Panc1 (cell line): Measurements from ENCODE around the gene UBTD1. TPM values are rescaled to one million over a fixed set of nuclear protein-coding genes. Genes with fewer than 3 reads are reported as not detected.
"Not testable (repeated sequence)": the region's sequence is repeated elsewhere in the genome, so short reads cannot be mapped to it uniquely, and the experiment has no call there.

ENCODE experiments used
- ATAC-seq: fragments of 200-7000 bp; cut with Tn5 transposase; 2 replicates; pipeline ENCODE4 v1.9.1; 2020; ENCODE audit warnings: mild to moderate bottlenecking, moderate library complexity
- BruUV-seq: library from RNA; stranded (reverse); fragments of 400-500 nt; replicated peaks from 2 replicates; lab custom pipeline; 2021; lab: Mats Ljungman, UMichigan
- CTCF ChIA-PET: fragments of 300-600 bp; sonication (Branson Sonifier 250); formaldehyde crosslinking; loops from one replicate; lab custom pipeline; 2022; ENCODE audit warnings: antibody characterized with exemption; lab: Charles Lee
- POLR2A ChIA-PET: fragments of 300-600 bp; sonication (Branson Sonifier 250); formaldehyde crosslinking; loops from one replicate; lab custom pipeline; 2022; ENCODE audit warnings: antibody characterized with exemption; lab: Charles Lee
- DNase-seq: peaks from one replicate; pipeline ENCODE4 v3.0.0-alpha.2; 2010; ENCODE audit warnings: low read depth, low spot score
- H3K27ac ChIP-seq: 2 replicates; pipeline ENCODE4 v1.5.1; 2011; ENCODE audit warnings: mild to moderate bottlenecking, low read length, inconsistent platforms
- H3K27me3 ChIP-seq: fragments of 200-500 bp; sonication (Bioruptor generic); 2 replicates; pipeline ENCODE4 v1.6.0; 2014; ENCODE audit warnings: low read length, inconsistent platforms; ENCODE audit not compliant: control insufficient read depth, insufficient read depth
- H3K36me3 ChIP-seq: fragments of 200-500 bp; sonication (Bioruptor generic); 2 replicates; pipeline ENCODE4 v1.5.1; 2014; ENCODE audit warnings: inconsistent platforms, mild to moderate bottlenecking, low read length, moderate library complexity; ENCODE audit not compliant: control insufficient read depth, insufficient read depth
- H3K4me1 ChIP-seq: 2 replicates; pipeline ENCODE4 v1.5.1; 2011; ENCODE audit warnings: inconsistent platforms, mild to moderate bottlenecking, low read length, moderate library complexity; ENCODE audit not compliant: control insufficient read depth, insufficient read depth
- H3K4me3 ChIP-seq, 2 experiments: 2 replicates each; pipeline ENCODE4 v1.5.1; 2011 to 2012; ENCODE audit warnings: low read depth in 2 of 2, low read length in 2 of 2, mild to moderate bottlenecking in 2 of 2, inconsistent platforms in 1 of 2, moderate library complexity in 1 of 2
- H3K9me3 ChIP-seq: fragments of 200-500 bp; sonication (Bioruptor generic); 2 replicates; pipeline ENCODE4 v1.5.1; 2014; ENCODE audit warnings: low read depth, mild to moderate bottlenecking, inconsistent platforms, low read length, moderate library complexity; ENCODE audit not compliant: control insufficient read depth, insufficient read depth
- CTCF ChIP-seq: fragments of 450-650 bp; IDR thresholded peaks from 2 replicates; pipeline ENCODE4 v1.5.1; 2017; ENCODE audit warnings: mild to moderate bottlenecking
- POLR2AphosphoS5 ChIP-seq: IDR thresholded peaks from 2 replicates; pipeline ENCODE4 v1.6.1; 2012; ENCODE audit warnings: mild to moderate bottlenecking, low read depth, low read length, moderate library complexity
- REST ChIP-seq, 2 experiments: IDR thresholded peaks; 2 replicates each; pipeline ENCODE4 v1.6.1; 2011 to 2012; ENCODE audit warnings: low read depth in 2 of 2, control low read depth in 1 of 2, low read length in 1 of 2, mild to moderate bottlenecking in 1 of 2, moderate library complexity in 1 of 2; ENCODE audit not compliant: insufficient read depth in 1 of 2
- SIN3A ChIP-seq: IDR thresholded peaks from 2 replicates; pipeline ENCODE4 v1.6.1; 2012; ENCODE audit warnings: low read depth, mild to moderate bottlenecking, low read length, moderate library complexity, borderline replicate concordance; ENCODE audit not compliant: insufficient read depth
- TCF7L2 ChIP-seq: IDR thresholded peaks from 2 replicates; pipeline ENCODE4 v1.6.1; 2011; ENCODE audit warnings: mild to moderate bottlenecking, low read depth, low read length, inconsistent platforms
- in situ Hi-C: cut with HindIII; loops from 2 replicates; pipeline ENCODE4 v1.10.0; 2016; ENCODE audit warnings: low sequenced_read_pairs, low pct_unique_long_range_greater_than_20kb
- intact Hi-C: fragments of 100-400 bp; cut with micrococcal nuclease; formaldehyde crosslinking; loops from one replicate; pipeline ENCODE4 v1.10.0; 2022; ENCODE audit not compliant: unreplicated experiment
- total RNA-seq: library from RNA; stranded (reverse); gene quantifications from one replicate; pipeline ENCODE4 v1.2.1, GENCODE V29; 2021; ENCODE audit not compliant: unreplicated experiment

Gene UBTD1
- total RNA-seq, 1 experiment from 2014 or later, result 55.6 TPM

- intact Hi-C loops, DNase-seq, CTCF ChIA-PET, POLR2A ChIA-PET, H3K27me3 ChIP-seq, H3K4me1 ChIP-seq, H3K9me3 ChIP-seq, H3K36me3 ChIP-seq, ATAC-seq, H3K27ac ChIP-seq, H3K4me3 ChIP-seq, in situ Hi-C loops, BruUV-seq: not testable (repeated sequence)
Observed at GRCh38 chr10:97562329-97562728, 63.6 kb downstream of the UBTD1 start.

GRCh38 chr10:97563337-97563736 lies 64.6 kb downstream of the UBTD1 start:
- intact Hi-C loops, result no loop called here
- Histone ChIP-seq H3K9me3 (no peaks in the 10 kb centered on the region), H3K4me3 (no peak overlapping the region), H3K27me3 (no peaks in the 10 kb centered on the region), H3K36me3 (no peaks in the 10 kb centered on the region; the same call in 1 of the 2 replicates), H3K27ac (no peak overlapping the region), H3K4me1 (0 out of 2 replicates have a peak, but pooled peaks cover 6% of the 10 kb centered on the region)
- CTCF ChIA-PET, result no interaction called here
- DNase-seq (no peak), ATAC-seq (no peak)
- POLR2A ChIA-PET, result no interaction called here
- TF ChIP-seq REST (IDR thresholded peaks at IDR 0.05; ENCODE audit: insufficient read depth in 1 of 2, low read depth in 2 of 2, low read length in 1 of 2), result no peak
- TF ChIP-seq POLR2AphosphoS5, result no peak
- no peak for TF ChIP-seq SIN3A
- no peak for TF ChIP-seq TCF7L2
- TF ChIP-seq CTCF, result no peak
- no TSS peak for BruUV-seq
- in situ Hi-C loops, result no loop called here

GRCh38 chr10:97564776-97565175 lies 66.1 kb downstream of the UBTD1 start:
- in situ Hi-C loops, result no loop called here
- TF ChIP-seq REST (IDR thresholded peaks at IDR 0.05; ENCODE audit: insufficient read depth in 1 of 2, low read depth in 2 of 2, low read length in 1 of 2), result no peak
- no peak for TF ChIP-seq POLR2AphosphoS5
- TF ChIP-seq TCF7L2, result no peak
- TF ChIP-seq CTCF, result no peak
- TF ChIP-seq SIN3A, result no peak

More at GRCh38 chr10:97564776-97565175, 66.1 kb downstream of the UBTD1 start:
- DNase-seq (no peak), ATAC-seq (no peak)
- intact Hi-C loops, result no loop called here
- POLR2A ChIA-PET, result no interaction called here
- CTCF ChIA-PET, result interaction anchor here (0.6 kb wide), 1 partner anchor 30 kb away, joined by 6 read pairs; no protein-coding TSS in a partner anchor
- Histone ChIP-seq H3K36me3 (no peaks in the 10 kb centered on the region), H3K27ac (no peak overlapping the region), H3K4me1 (0 out of 2 replicates have a peak, but pooled peaks cover 6% of the 10 kb centered on the region), H3K4me3 (no peak overlapping the region), H3K9me3 (no peaks in the 10 kb centered on the region), H3K27me3 (no peaks in the 10 kb centered on the region)
- no TSS peak for BruUV-seq
